Measurements from ENCODE around the gene ITPRID1. TPM values are rescaled to one million over a fixed set of nuclear protein-coding genes. Genes with fewer than 3 reads are reported as not detected.
A peak's percentile ranks its signal among the peaks of the same experiment; 100 is the strongest.

Gene ITPRID1
- total and polyA plus RNA-seq, 2 experiments from 2014 or later, result not detected

DNA sequence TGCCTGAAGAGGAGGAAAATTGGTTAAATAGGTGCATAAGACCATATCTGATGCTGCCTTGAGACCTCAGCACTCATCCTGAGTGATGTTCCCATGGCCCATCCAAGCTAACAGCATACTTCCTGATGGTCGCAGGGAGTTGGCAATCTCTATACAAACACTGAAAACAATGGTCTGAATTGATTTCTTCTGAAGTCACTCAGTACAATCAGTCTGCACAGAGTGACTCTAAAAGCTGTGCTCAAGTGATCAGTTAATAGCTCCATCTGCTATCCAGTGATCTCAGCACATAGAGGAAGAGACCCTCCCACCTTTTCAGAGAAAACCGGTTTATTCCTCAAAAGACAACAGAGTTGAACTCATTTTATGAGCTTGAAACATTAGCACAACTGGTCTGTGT, 177.0 kb downstream of the ITPRID1 start:
- Histone ChIP-seq H2AFZ (no peak overlapping the region), H3K4me1 (ENCODE audit: insufficient read depth) (no peaks in the 10 kb centered on the region), H3K4me2 (ENCODE audit: unreplicated experiment) (no peak overlapping the region), H3K4me3 (no peak overlapping the region), H3K27me3 (replicated peaks; ENCODE audit: insufficient read depth) (no peaks in the 10 kb centered on the region; the same call in 1 of the 2 replicates), H3K9me2 (ENCODE audit: insufficient read depth) (no peaks in the 10 kb centered on the region), H3K36me3 (ENCODE audit: low read depth) (no peaks in the 10 kb centered on the region), H3F3A (ENCODE audit: insufficient read depth) (no peaks in the 10 kb centered on the region), H3K27ac (no peak overlapping the region), H3K9me3 (ENCODE audit: low read depth) (no peaks in the 10 kb centered on the region), H3K9ac (no peak overlapping the region), H4K20me1 (ENCODE audit: insufficient read depth) (no peaks in the 10 kb centered on the region), H3K79me2 (ENCODE audit: insufficient read depth) (no peaks in the 10 kb centered on the region)
- no peak for TF ChIP-seq EZH2phosphoT487 (IDR thresholded peaks at IDR 0.05; ENCODE audit: insufficient read depth, low read depth)
- TF ChIP-seq EZH2 (IDR thresholded peaks at IDR 0.05; ENCODE audit: insufficient read depth, poor library complexity, severe bottlenecking), result no peak
- DNase-seq, result no peak
- in situ Hi-C loops (cut with MboI), result no loop called here
- WGBS, 2 experiments (ENCODE audit: low coverage in 1 of 2, low lambda C conversion rate in 2 of 2, missing lambda C conversion rate in 2 of 2), result 20 to 24% methylated on average over 2 of the region's 2 CpGs

DNA sequence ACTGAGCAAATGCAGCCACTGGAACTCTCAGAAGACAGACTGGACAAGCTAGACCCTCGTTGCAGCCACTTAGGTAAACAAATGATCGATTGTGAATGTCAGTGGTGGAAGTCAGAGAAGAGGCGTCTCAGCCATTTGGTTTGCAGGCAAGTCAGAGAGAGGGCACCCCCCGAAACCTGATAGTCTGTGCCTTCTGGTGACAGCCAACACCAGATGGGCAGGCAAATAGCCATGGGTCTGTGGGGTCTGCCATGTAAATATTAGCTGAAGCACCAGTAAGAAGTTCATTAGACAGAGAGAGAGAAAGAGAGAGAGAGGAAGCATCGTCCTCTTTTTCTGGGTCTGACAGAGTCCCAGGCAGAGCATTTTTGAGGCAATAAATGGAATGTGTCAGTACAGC, 178.6 kb downstream of the ITPRID1 start:
- no peak overlapping the region for H2AFZ ChIP-seq

DNA sequence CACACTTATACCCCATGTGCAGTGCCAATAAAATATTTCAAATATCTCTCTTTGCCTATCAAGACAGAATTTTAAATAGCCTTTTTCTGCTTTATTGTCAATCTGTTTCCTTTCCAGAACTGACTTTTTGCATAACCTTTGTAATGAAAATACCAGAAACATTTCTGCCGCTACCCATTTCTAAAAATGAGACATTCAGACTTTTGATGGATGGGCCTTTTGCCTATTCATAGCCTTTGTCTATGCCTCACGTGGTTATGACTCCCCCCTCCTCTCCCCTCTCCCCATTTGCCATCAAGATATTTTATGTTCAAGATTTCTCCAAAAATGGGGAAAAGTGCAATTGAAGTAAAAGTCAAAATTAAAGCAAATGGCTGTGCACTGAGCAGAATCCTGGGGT, 179.0 kb downstream of the ITPRID1 start:
- 13 to 24% methylated on average over 2 of the region's 2 CpGs for WGBS, 2 experiments (ENCODE audit: low coverage in 1 of 2, low lambda C conversion rate in 2 of 2, missing lambda C conversion rate in 2 of 2)
- no peaks in the 10 kb centered on the region; the same call in 1 of the 2 replicates for H3K27me3 ChIP-seq (replicated peaks; ENCODE audit: insufficient read depth)
- H3K9me2 ChIP-seq (ENCODE audit: insufficient read depth), result no peaks in the 10 kb centered on the region
- H3K36me3 ChIP-seq (ENCODE audit: low read depth), result no peaks in the 10 kb centered on the region
- in situ Hi-C loops (cut with MboI), result no loop called here
- H2AFZ ChIP-seq, result no peak overlapping the region
- H3K9ac ChIP-seq, result no peak overlapping the region
- TF ChIP-seq EZH2phosphoT487 (IDR thresholded peaks at IDR 0.05; ENCODE audit: insufficient read depth, low read depth), result no peak
- no peak for TF ChIP-seq EZH2 (IDR thresholded peaks at IDR 0.05; ENCODE audit: insufficient read depth, poor library complexity, severe bottlenecking)
- H3K9me3 ChIP-seq (ENCODE audit: low read depth), result no peaks in the 10 kb centered on the region
- DNase-seq, result no peak
- H3K27ac ChIP-seq, result no peak overlapping the region
- no peak overlapping the region for H3K4me3 ChIP-seq
- H3K79me2 ChIP-seq (ENCODE audit: insufficient read depth), result no peaks in the 10 kb centered on the region
- H3F3A ChIP-seq (ENCODE audit: insufficient read depth), result no peaks in the 10 kb centered on the region
- H4K20me1 ChIP-seq (ENCODE audit: insufficient read depth), result no peaks in the 10 kb centered on the region
- H3K4me2 ChIP-seq (ENCODE audit: unreplicated experiment), result no peak overlapping the region
- H3K4me1 ChIP-seq (ENCODE audit: insufficient read depth), result no peaks in the 10 kb centered on the region

More for the DNA sequence above, 178.6 kb downstream of the ITPRID1 start:
- TF ChIP-seq EZH2 (IDR thresholded peaks at IDR 0.05; ENCODE audit: insufficient read depth, poor library complexity, severe bottlenecking), result no peak
- TF ChIP-seq EZH2phosphoT487 (IDR thresholded peaks at IDR 0.05; ENCODE audit: insufficient read depth, low read depth), result no peak
- in situ Hi-C loops (cut with MboI), result no loop called here
- Histone ChIP-seq H3K4me3 (no peak overlapping the region), H3K36me3 (ENCODE audit: low read depth) (no peaks in the 10 kb centered on the region), H3K27me3 (replicated peaks; ENCODE audit: insufficient read depth) (no peaks in the 10 kb centered on the region; the same call in 1 of the 2 replicates), H3K9me2 (ENCODE audit: insufficient read depth) (no peaks in the 10 kb centered on the region), H3K27ac (no peak overlapping the region), H3K4me1 (ENCODE audit: insufficient read depth) (no peaks in the 10 kb centered on the region), H3K4me2 (ENCODE audit: unreplicated experiment) (no peak overlapping the region), H3K9ac (no peak overlapping the region), H3K79me2 (ENCODE audit: insufficient read depth) (no peaks in the 10 kb centered on the region), H3F3A (ENCODE audit: insufficient read depth) (no peaks in the 10 kb centered on the region), H3K9me3 (ENCODE audit: low read depth) (no peaks in the 10 kb centered on the region), H4K20me1 (ENCODE audit: insufficient read depth) (no peaks in the 10 kb centered on the region)
- whole genome bisulfite sequencing, 2 experiments (ENCODE audit: low coverage in 1 of 2, low lambda C conversion rate in 2 of 2, missing lambda C conversion rate in 2 of 2), result 0 to 4% methylated on average over 5 of the region's 5 CpGs
- DNase-seq, result no peak

GRCh38 chr7:31695859-31696614, 182.1 kb downstream of the ITPRID1 start:
- peak; percentile 42 for DNase-seq
- no peaks in the 10 kb centered on the region for H3K9me2 ChIP-seq (ENCODE audit: insufficient read depth)
- no peak overlapping the region for H2AFZ ChIP-seq
- no peak overlapping the region for H3K27ac ChIP-seq
- no peaks in the 10 kb centered on the region for H3K79me2 ChIP-seq (ENCODE audit: insufficient read depth)
- in situ Hi-C loops (cut with MboI), result no loop called here
- TF ChIP-seq EZH2phosphoT487 (IDR thresholded peaks at IDR 0.05; ENCODE audit: insufficient read depth, low read depth), result no peak
- no peak for TF ChIP-seq EZH2 (IDR thresholded peaks at IDR 0.05; ENCODE audit: insufficient read depth, poor library complexity, severe bottlenecking)
- WGBS, 2 experiments (ENCODE audit: low coverage in 1 of 2, low lambda C conversion rate in 2 of 2, missing lambda C conversion rate in 2 of 2), result 2% methylated on average over 6 of the region's 6 CpGs
- no peak overlapping the region for H3K9ac ChIP-seq
- H4K20me1 ChIP-seq (ENCODE audit: insufficient read depth), result no peaks in the 10 kb centered on the region
- no peak overlapping the region for H3K4me3 ChIP-seq
- H3K4me2 ChIP-seq (ENCODE audit: unreplicated experiment), result no peak overlapping the region
- no peaks in the 10 kb centered on the region for H3K9me3 ChIP-seq (ENCODE audit: low read depth)
- H3K36me3 ChIP-seq (ENCODE audit: low read depth), result no peaks in the 10 kb centered on the region
- H3K4me1 ChIP-seq (ENCODE audit: insufficient read depth), result no peaks in the 10 kb centered on the region
- H3F3A ChIP-seq (ENCODE audit: insufficient read depth), result no peaks in the 10 kb centered on the region
- no peaks in the 10 kb centered on the region; the same call in 1 of the 2 replicates for H3K27me3 ChIP-seq (replicated peaks; ENCODE audit: insufficient read depth)

Data from GM23248 (cell line).